Posterior vena cava (tissue), 2 donors: ENCODE measurements around the gene CCL18. TPM values are rescaled to one million over a fixed set of nuclear protein-coding genes. Genes with fewer than 3 reads are reported as not detected.
"Not testable (repeated sequence)": the region's sequence is repeated elsewhere in the genome, so short reads cannot be mapped to it uniquely, and the experiment has no call there.

Experiments used
- DNase-seq: peaks from one replicate; pipeline ENCODE4 v3.0.0-alpha.2; 2020; ENCODE audit warnings: low spot score
- intact Hi-C, 2 donors: fragments of 100-400 bp; cut with DNase I; formaldehyde crosslinking; loops; one replicate each; pipeline versions ENCODE4 v1.14.1 to v1.14.2; 2022 to 2023
- total RNA-seq, 2 donors: library from RNA; stranded (reverse); fragmentation: NEBNext Ultra II Directional; extraction: Animal tissue kit (Norgen Biotek cat#: 25700); gene quantifications; one replicate each; pipeline ENCODE4 v1.2.1, GENCODE V29; 2021
- donor health status: DM: yes; HTN: yes; CAD: no.
- donor health status: DM: yes; HTN: yes; CAD: no.

The CCL18 gene
- total RNA-seq, 2 donors from 2014 or later, result 3.2 to 28.5 TPM

DNA sequence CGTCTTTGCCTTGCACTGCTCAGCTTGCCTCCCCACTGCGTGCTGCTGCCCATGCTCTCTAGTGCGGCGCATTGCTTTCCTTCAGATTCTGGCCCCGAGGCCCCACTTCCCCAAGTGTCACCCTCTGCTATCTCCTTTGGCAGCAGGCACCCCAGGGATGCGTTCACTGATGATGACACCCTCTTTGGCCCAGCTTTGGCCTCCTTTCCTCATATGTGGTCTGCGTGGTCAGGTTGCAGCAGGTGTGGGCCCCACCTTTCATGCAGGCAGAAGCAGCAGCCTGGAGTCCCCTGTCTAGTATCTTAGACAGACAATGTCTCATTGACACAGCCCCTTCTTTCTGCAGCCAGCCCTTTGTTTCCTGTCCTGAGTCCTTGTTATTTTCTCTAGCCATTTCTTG lies 30.7 kb downstream of the CCL18 start:
- no peak for DNase-seq
- intact Hi-C loops, result no loop called here

DNA sequence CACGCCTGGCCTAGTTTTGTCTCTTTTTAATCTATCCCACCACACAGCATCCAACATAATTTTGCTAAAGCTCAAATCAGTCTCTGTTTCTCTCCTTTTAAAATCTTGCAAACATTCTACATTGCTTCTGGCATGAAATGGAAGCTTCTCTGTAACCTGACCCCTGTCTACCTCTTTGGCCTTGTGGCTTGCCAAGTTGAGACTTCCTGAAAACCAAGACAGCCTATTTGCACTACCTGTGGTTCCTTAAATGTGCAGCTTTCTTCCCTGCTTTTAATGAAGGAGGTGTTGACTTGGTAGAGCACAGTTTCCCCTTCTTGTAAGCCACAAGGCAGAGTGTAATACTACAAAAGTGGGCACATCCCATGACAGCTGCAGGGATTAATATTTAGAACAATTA lies 31.9 kb downstream of the CCL18 start:
- intact Hi-C loops, result no loop called here
- DNase-seq, result no peak

DNA sequence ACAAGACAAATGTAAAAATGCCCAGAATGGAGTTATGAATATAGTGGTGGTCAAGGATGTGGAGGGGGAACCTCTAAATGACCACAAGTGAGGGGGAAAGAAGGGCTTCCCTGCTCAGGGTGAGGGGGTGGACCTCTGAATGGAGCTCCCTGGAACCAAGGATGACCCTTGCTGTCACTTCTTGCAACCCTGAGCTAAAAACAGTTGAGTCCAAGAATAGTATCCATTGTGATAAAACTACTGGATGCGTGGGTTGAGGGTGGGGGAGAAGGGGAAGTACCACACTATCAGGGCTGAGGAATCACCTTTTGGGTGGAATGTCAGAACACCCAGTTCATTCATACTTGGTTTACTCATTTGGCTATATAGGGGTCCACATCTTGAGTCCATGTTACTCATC lies 34.9 kb downstream of the CCL18 start:
- intact Hi-C loops, result loop anchor here in 1 of 2 donors (1.0 kb wide), 1 partner anchor 25 kb away; no protein-coding TSS in a partner anchor
- DNase-seq, result not testable (repeated sequence)

DNA sequence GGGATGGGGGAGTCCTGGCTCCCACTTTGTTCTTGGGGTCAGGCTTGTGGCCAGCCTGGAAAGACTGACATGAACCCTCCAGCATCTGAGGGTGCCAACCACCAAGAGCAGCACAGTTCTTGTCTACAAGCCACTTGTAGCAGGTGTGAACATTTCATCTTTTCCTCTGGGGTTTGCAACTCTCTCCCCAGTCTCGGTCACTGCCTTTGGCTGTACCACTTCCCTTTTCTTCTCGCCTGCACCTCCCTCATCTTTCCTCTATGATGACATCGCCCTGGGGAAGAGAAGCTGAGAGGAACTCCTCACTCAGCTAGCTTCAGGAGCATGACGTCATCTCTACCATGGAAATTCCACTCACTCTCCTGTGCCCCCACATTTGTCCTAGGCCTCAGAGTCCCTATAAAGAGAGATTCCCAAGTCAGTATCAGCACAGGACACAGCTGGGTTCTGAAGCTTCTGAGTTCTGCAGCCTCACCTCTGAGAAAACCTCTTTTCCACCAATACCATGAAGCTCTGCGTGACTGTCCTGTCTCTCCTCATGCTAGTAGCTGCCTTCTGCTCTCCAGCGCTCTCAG lies 39.4 kb downstream of the CCL18 start, which contains the start of gene CCL4:
TSS of gene CCL4 (plus strand) at position 427 of the 575 bp plus-strand sequence. CDS start at position 506, 79 bp downstream.
- DNase-seq, intact Hi-C loops: not testable (repeated sequence)

DNA sequence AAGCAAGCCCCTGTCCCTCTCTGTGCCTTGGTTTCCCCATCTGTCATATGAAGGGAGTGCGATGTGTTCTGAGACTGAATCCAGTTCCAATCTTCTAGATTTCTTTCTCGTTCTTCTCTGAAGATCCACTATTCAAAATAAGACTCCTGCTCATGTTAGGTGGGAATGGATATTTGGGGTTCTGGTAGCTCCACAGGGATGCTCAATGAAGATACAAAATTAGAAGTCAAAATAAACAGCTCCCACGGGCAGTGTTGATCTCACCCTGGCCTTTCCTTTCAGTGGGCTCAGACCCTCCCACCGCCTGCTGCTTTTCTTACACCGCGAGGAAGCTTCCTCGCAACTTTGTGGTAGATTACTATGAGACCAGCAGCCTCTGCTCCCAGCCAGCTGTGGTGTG lies 40.2 kb downstream of the CCL18 start:
- intact Hi-C loops, DNase-seq: not testable (repeated sequence)

DNA sequence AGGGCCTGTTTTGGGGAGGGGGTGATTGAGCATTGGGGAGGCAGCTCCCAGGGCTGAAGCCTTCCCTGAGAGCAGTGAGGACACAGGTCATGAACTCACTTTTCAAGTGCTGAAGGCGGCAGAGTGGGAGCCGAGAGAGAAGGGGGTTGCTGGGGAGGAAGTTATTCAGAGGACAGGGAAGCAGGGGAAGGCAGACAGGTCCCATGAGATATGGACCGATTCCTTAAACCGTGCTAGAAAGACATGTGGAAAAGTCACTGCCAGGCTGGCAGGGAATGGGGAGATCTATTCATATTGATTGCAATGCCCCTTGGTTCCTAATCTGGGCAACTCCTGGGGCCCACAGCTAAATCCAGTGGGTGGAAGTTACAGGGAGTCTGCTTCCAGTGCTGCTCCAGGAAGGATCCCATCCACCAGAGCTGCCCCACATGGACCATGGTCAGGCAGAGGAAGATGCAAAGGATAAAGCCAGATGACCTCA lies 40.7 kb downstream of the CCL18 start:
- intact Hi-C loops, result no loop called here
- DNase-seq, result no peak

DNA sequence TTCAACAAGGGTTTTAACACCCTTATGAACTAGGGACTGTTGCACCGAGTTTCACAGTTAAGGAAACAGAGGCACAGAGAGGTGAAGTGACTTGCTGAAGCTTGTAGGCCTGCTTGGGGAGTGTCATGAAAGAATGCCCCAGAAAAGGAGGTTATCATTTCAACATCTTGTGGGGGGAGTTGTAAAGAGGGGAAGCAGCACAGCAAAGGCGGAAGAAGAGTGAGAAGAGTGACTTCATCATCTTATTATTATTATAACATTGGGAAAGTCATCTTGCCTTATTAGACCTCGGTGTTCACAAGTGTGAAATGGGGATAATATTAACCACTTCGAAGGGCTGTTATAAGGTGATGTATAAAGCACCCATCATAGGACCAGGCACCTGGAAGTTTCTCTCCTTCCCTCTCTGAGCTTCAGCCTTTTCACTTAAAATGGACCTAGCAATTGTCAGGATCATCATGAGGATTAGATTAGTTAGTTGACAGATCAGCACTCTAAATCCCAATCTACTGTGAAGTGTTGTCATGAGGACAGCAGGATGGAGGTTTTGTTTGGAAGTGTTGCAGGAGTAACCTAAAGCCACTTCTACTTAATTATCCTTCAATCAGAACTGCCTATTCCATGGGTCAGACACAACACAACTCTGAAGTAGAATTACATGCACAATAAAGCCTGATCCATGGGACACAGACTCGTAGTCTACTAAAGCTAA lies 41.9 kb downstream of the CCL18 start:
- intact Hi-C loops, result no loop called here
- DNase-seq, result no peak

DNA sequence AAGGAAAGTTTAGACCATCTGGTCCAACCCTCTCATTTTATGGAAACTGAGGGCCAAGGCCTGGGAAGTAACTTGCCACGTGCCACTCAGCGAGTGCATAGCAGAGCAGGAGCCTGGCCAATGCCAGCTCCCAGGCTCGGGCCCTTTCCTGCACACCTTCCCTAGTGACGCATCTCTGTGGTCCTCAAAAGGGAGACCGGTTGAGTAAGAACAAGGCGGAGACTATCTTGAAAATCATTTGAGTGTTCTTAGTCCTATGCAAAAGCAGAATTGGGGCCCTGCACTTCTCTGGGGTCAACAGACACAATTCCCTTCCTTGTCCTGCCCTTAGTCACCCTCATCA lies 42.4 kb downstream of the CCL18 start:
- intact Hi-C loops, result no loop called here
- DNase-seq, result no peak

DNA sequence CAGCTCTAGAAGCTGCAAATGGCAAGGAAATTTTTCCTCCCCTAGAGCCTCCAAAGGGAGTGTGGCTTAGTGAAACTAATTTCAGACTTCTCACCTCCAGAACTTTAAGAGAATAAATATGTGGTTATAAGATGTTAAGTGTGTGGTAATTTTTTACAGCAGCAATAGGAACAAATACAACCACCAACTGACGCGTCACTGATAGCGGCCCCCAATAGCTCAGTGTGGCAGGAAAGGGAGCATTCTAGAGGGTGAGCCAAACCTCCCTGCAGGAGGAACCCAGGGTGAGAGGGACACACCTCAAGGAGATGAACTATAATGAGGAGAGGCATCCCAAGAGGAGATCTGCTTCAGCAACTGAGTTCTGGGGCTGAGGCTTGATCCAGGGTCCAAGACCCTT lies 43.6 kb downstream of the CCL18 start:
- intact Hi-C loops, result no loop called here
- DNase-seq, result no peak

DNA sequence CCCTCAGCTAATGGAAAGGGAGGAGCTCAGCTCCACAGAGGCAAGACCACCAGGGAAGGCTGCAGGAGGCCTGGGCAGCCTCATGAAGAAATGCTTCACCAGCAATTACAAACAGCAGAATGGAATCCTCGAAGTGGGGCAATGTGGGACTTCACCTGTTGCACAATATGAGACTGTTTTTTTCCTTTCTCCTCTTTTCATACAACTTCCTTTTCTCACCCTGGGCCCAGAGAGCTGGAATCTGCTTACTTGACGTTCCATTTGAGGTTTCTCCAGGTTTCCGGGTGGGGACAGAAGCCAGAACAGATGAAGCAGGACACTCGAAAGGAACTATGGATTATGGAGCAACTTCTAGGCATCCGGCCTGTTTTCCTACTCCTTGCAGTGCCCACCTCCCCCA lies 44.2 kb downstream of the CCL18 start:
- DNase-seq, intact Hi-C loops: not testable (repeated sequence)

DNA sequence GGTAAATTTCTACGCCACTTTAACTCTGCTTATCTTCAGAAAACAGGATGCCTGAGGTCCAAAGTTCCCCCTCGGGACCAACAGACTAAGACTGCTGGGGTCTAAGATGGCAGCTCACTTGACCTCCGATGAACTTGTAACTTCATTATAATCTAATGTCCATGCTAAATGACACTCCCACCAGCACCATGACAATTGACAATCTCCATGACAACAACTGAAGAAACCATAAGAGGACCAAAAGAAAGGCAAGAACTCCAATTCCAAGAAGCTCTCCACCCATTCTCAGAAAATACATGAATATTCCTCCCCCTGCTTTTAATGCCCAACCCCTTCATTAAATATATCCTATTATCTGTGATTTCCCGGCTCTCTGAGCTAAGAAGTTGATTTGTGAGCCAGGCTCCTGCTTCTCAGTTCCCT lies 47.0 kb downstream of the CCL18 start:
- intact Hi-C loops, result no loop called here
- DNase-seq, result no peak

DNA sequence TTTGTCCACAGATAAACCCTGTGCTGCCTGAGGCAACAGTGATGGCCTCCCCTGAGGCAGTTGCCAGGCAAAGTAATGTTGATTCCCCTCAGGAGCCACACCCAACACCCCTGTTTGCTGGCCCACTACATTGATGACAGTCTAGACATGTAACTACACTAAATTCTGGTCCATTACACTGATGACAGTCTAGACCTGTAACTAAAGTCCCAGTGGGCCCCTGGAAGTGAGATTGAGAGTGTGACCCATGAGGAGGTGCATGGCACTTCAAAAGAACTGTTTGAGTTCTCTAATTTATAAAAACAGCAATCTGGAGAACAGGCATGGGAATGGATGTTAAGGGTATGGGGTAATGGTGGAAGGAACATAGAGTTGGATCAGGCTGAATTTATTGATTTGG lies 48.5 kb downstream of the CCL18 start:
- intact Hi-C loops, result no loop called here

DNA sequence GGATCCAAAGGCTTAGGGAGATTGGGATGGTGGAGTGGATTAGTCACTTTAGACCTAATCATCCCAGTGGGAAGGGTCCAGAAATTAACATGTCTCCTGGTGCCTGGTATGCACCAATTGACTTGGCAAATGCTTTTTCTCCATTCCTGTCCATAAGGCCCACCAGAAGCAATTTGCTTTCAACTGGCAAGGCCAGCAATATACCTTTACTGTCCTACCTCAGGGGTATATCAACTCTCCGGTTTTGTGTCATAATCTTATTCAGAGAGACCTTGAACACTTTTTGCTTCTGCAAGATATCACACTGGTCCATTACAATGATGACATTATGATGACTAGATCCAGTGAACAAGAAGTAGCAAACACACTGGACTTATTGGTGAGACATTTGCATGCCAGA lies 49.1 kb downstream of the CCL18 start:
- DNase-seq, intact Hi-C loops: not testable (repeated sequence)

More for the DNA sequence above, 48.5 kb downstream of the CCL18 start:
- no peak for DNase-seq

DNA sequence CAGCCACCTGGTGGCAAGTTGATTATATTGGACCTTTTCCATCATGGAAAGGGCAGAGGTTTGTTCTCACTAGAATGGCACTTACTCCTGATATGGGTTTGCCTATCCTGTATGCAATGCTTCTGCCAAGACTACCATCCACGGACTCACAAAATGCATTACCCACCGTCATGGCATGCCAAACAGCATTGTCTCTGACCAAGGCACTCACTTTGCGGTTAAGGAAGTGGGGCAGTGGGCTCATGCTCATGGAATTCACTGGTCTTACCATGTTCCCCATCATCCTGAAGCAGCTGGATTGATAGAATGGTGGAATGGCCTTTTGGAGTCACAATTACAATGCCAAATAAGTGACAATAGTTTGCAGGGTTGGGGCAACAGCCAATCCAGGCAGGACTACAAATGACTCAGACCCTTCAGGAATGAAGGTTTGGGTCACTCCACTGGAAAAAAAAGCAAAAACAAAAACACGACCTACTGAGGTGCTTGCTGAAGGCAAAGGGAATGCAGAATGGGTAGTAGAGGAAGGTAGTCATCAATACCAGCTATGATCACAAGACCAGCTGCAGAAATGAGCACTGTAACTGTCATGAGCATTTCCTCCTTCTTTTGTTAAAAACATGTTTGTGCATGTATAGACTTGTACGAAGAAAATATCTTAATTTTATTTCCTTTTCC lies 51.0 kb downstream of the CCL18 start:
- intact Hi-C loops, DNase-seq: not testable (repeated sequence)

DNA sequence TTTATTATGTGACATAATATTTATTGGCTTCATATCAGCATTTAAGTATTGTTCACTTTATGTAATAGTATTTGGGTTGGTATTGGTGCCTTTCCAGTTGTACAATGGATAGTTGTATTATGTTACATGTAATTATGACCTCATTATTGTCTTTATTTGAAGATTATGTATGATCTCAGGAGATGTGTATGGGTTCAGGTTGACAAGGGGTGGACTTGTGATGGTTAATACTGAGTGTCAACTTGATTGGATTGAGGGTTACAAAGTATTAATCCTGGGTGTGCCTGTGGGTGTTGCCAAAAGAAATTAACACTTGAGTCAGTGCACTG lies 51.5 kb downstream of the CCL18 start:
- DNase-seq, intact Hi-C loops: not testable (repeated sequence)

DNA sequence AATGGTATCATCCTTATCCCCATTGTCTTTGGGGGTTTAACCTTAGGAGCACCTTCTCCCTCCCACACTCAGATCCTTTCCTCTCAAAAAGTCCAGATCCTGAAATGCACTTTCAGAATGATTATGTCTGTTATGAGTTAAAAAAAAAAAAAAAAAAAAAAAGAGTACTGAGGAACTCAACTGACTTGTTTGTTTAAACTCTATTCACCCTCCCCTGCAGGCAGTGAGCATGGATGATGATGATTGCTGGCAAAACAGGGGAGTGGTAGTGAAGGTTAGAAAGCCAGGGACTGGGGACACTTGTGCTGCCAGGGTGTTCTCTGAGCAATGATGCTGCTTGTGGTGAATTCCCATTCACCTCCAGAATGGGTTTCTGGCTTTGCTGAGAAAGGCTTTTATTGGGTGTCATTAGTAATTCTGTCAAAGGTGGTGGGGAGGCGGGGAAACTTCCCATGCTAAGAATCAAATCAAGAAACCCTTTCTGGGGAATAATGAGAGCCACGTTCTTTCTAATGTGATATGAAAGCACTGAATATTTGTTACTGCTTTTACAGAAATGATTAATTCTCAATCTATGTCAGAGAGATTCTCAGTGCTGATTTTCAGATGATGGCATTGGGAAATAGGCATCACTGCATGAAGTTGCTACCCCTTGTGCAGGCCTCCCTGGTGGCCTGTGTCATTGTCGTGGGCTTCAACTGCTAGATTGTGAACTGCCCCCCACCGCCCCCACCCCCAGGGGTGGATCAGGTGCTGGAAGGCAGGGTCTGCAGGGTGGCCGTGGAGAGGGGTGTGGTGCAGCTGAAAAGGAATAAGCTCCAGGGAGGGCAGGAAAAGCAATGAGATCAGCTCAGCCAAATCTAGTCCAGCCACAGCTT lies 53.7 kb downstream of the CCL18 start:
- intact Hi-C loops, result no loop called here
- DNase-seq, result no peak

DNA sequence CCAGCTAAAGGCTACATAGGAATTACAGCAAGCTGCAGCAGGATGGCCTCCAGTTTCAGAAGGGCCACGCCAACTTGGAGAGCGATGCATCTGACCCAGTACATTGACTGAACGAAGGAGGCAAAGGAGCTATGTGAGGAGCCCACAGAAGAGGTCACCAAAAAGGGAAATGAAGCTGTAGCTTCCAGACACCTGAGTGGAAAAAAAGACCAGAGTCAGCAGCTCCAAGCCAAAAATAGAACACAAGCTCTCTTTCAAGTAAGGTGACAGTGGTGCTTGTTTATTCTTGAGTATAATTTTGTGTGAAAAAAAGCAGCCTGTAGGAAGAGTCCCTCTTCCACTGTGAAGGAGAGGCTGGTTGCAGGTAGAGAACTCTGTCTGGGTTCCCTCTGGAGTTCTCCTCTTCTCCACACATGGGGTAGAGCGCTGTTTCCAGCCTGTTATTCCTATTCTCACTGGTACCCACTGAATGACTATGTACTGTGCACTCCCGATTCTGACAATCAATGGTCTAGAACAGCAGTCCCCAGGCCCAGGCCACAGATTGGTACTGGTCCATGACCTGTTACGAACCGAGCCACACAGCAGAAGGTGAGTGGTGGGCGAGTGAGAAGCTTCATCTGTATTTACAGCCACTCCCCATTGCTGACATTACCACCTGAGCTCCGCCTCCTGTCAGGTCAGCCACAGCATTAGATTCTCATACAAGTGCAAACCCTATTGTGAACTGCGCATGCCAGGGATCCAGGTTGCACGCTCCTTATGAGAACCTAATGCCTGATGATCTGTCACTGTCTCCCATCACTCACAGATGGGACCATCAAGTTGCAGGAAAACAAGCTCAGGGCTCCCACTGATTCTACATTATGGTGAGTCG lies 54.6 kb downstream of the CCL18 start:
- intact Hi-C loops, result no loop called here
- no peak for DNase-seq

DNA sequence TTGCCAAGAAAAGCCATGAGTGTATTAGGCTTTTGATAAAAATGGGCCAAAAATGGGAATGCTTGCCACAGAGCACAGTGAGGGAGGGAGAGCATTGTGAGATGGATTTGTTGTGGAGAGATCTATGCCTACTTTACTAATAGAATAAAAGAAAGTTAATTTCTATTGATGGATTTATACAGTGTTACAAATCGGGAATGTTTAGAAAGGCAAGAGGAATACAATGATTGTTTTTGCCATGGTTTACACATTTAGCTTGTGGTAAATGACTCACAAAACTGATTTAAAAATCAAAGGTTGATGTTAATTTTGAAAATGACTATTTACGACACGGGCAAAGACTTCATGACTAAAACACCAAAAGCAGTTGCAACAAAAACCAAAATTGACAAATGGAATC lies 56.1 kb downstream of the CCL18 start:
- intact Hi-C loops, result no loop called here
- no peak for DNase-seq

DNA sequence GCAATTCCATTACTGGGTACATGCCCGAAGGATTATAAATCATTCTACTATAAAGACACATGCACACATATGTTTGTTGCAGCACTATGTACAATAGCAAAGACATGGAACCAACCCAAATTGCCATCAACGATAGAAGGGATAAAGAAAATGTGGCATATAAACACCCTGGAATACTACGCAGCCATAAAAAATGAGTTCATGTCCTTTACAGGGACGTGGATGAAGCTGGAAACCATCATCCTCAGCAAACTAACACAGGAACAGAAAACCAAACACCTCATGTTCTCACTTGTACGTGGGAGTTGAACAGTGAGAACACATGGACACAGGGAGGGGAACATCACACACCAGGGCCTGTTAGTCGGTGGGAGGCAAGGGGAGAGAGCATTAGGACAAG lies 57.0 kb downstream of the CCL18 start:
- DNase-seq, intact Hi-C loops: not testable (repeated sequence)
